Measurements from ENCODE around the gene RSF1.

The RSF1 gene

DNA sequence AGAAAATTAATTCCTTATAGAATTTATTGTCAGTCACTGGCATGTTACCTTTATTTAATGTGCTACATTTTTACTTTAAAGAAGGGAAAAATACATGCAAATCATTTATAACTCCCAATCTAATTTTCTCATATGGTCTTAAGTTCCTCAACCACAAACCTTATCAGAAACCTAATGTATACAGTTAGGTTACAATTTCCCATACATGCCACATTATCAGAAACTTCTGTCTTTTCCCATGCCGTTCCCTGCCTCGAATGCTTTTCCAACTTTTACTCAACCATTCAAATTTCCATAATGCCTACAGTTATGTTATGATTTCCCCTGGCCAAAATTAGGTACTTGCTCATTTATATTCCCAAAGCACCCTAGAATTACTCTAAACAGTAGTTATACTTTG, 13.5 kb downstream of the RSF1 start:
- no peak for DNase-seq

GRCh38 chr11:77806415-77806814, 14.1 kb downstream of the RSF1 start:
- no peak for DNase-seq

DNA sequence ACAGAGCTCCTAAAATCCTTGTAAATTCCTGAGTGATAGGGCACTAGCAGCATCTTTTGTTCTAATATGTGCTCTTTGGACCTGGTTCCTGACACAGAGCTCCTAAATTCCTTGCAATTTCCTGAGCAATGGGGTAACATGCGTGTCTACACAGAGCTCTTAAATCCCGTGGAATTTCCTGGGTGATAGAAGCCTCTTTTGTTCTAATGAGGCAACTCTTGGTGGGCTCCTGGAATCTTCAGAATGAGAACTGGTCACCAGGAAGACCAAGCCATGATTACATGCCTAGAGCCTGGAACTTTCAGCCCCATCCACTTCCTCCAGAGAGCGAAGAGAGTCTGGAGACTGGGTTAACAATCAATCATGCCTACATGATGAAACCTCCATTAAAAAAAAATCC, 19.0 kb downstream of the RSF1 start:
- DNase-seq, result no peak

- DNase-seq, result no peak
Observed at GRCh38 chr11:77800449-77800848, 20.1 kb downstream of the RSF1 start.

GRCh38 chr11:77799338-77799737, 21.2 kb downstream of the RSF1 start:
- DNase-seq, result no peak

DNA sequence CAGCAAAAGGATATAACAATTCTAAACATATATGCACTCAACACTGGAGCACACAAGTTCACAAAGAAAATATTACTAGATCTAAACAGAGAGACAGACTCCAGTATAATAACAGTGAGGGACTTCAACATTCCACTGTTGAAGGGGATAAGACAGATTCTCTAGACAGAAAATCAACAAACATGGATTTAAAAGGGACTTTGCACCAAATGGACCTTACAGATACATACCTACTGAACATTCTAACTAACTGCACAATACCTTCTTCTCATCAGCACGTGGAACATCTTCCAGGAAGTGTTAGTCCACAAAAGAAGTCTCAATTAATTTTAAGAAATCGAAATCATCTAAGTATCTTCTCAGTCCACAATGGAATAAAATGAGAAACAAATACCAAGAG, 26.6 kb downstream of the RSF1 start:
- DNase-seq, result no peak

GRCh38 chr11:77791301-77791700, 29.2 kb downstream of the RSF1 start:
- no peak for DNase-seq

DNA sequence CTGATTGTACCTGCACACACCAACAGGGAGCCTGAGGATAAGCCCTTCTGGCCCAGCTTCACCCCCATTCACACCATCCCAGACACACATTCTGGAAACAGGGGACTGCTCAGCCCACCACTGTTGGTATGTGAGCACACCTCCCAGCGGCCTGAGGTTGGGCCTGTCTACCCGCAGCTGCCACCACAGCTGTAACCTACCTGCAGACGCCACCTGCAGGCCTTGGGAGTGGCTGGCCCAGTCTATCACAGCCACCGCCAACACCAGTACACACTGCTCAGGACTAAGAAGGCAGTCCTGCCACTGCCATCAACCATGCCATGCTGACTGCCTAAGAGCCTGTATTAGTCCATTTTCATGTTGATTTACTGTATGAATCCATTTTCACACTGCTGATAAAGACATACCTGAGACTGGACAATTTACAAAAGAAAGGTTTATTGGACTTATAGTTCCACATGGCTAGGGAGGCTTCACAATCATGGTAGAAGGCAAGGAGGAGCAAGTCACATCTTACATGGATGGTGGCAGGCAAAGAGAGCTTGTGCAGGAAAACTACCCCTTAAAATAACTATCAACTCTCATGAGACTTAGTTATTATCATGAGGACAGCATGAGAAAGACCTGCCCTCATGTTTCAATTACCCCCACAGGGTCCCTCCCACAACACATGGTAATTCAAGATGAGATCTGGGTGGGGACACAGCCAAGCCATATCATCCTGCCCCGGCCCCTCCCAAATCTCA, 30.6 kb downstream of the RSF1 start:
- no peak for DNase-seq

- DNase-seq, result no peak
Observed at GRCh38 chr11:77789061-77789730, 31.3 kb downstream of the RSF1 start.

DNA sequence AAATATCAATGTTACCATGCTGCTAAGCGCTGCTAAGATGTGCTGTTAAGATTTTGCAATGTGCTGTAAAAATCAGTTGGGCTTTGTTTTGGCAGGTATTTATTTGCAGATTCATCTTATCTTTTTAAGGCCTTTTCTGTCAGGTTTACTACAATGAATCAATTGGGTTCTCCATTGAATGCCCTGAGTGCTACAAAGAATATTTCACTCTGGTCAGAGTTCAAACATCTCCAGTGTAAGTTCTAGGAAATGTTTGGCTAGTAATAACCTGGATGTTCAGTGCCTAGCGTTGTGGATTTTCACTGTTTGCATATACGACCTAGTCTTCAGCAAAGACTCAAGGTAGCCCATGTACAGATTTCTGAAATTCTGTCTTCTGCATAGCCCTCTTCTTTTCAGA, 36.0 kb downstream of the RSF1 start:
- DNase-seq, result no peak

GRCh38 chr11:77783025-77783424, 37.5 kb downstream of the RSF1 start:
- no peak for DNase-seq

DNA sequence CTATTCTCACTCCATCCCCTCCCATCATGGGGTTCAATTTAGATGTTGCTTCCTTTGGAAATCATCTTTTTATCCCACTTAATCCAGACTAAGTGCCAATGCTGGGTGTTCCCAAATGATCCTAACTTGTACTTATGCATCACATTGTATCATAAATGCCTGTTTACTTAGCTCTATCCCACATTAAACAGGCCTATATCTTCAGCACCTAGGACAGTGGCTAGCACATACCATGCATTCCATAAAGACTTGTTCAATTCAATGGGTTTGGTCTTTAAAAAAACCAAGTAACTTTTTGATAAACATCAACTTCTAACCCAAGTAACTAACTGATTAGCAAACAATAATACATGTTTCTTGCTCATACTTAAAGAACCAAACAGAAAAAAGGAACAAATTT, 40.6 kb downstream of the RSF1 start:
- DNase-seq, result no peak

GRCh38 chr11:77778549-77778948, 42.0 kb downstream of the RSF1 start:
- no peak for DNase-seq

- no peak for DNase-seq
Observed at GRCh38 chr11:77778118-77778517, 42.4 kb downstream of the RSF1 start.

- no peak for DNase-seq
Observed at GRCh38 chr11:77776455-77776854, 44.1 kb downstream of the RSF1 start.

DNA sequence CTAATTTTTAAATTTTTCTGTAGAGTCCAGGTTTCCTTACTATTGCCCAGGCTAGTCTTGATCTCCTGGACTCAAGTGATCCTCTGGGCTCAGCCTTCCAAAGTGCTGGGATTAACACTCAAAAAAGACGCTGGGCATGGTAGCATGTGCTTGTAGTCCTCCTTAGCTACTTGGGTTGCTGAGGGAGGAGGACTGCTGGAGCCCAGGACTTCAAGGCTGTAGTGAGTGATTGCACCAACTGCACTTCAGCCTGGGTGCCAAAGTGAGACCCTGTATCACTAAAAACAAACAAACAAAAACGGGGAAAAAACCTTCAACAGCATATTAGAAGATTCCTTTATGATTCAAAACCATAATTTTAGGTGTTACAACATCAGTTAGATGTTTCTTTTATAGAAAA, 44.6 kb downstream of the RSF1 start:
- no peak for DNase-seq

GRCh38 chr11:77771135-77771534, 49.4 kb downstream of the RSF1 start:
- DNase-seq, result no peak

DNA sequence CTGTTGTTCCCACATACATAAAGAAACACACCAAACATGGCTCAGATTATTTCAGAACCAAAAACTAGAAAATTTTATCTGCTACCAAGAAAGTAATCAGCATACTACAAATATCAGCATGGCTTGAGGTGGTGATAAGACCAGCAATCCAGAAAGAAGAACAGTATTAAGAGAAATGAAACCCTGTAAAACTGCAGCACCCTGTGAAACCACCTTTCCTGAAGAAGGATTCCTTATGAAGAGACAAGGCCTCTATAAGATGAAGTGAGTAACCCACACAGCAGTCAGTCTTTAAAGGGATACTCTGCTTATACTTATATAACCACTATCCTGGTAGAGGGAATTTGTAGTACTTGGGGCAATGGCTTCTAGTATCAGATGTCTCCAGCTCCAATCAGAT, 49.9 kb downstream of the RSF1 start:
- no peak for DNase-seq

- no peak for DNase-seq
Observed at GRCh38 chr11:77762426-77762825, 58.1 kb downstream of the RSF1 start.

- DNase-seq, result no peak
Observed at GRCh38 chr11:77761491-77761890, 59.0 kb downstream of the RSF1 start.

DNA sequence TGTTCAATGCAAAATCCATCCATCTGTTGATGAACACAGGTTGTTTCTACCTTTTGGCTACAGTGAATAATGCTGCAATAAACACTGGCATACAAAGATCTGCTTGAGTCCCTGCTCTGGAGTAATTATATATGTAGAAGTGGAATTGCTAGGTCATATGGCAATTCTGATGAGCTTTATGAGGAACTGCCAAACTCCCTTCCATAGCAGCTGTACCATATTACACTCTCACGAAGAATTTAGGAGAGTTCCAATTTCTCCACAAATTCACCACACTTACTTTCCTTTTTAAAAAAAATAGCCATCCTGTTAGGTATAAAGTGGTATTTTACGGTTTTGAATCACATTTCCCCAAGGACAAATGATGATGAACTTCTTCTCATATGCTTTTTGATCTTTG, 62.2 kb downstream of the RSF1 start:
- DNase-seq, result no peak

- no peak for DNase-seq
Observed at GRCh38 chr11:77753230-77753629, 67.3 kb downstream of the RSF1 start.

- no peak for DNase-seq
Observed at GRCh38 chr11:77752516-77752915, 68.0 kb downstream of the RSF1 start.

DNA sequence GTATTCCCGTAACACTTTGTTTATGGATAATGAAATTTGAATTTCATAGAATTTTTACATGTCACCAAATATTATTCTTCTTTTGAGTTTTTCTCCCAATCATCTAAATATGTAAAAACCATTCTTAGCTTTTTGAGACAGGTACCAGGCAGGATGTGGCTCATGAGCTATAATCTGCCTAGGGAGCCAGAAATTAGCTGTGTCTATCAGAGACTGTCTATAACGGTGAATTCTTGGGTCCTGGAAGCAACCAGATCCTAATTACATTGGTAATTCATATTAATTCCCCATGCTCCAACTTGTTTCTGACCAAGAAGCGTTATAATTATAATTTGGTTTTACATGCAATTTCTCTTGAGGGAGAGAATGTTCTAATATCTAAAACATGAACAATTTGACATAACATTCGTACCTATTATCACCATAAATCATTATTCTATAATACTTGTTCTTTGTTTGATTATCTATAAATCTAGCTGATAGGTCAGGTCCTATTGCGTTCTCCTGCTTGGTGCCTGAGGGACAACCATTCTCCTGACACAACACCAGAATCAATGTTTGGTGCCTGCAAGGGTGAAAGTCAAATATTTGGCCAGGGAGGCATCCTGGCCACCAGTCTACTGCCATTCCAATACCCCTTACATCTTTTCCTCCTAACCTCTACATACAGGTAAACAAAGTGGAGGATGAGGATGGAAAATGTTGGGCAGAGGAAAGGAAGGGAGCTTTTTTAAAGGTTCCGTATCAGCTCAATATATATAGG, 69.9 kb downstream of the RSF1 start:
- no peak for DNase-seq

Measured in T1000 (cell line).